GM21529 (cell line): ENCODE results near the gene MEIS2.

Experiments
- ATAC-seq: cut with Tn5 transposase; IDR thresholded peaks from one replicate; pipeline ENCODE4 v1.9.1; 2021; ENCODE audit not compliant: unreplicated experiment

The MEIS2 gene

GRCh38 chr15:37041836-37042235, 58.5 kb downstream of the MEIS2 start:
- ATAC-seq: no peak

GRCh38 chr15:37041042-37041441, 59.3 kb downstream of the MEIS2 start:
- ATAC-seq: no peak

GRCh38 chr15:37040072-37040742, 60.1 kb downstream of the MEIS2 start:
- no peak for ATAC-seq

GRCh38 chr15:37038716-37039106, 61.6 kb downstream of the MEIS2 start:
- no peak for ATAC-seq

- no peak for ATAC-seq
These were observed 62.3 kb downstream of the MEIS2 start for GRCh38 chr15:37037850-37038715.

- no peak for ATAC-seq
These were observed 63.2 kb downstream of the MEIS2 start for GRCh38 chr15:37037071-37037655.

- ATAC-seq: no peak
These were observed 65.3 kb downstream of the MEIS2 start for GRCh38 chr15:37034835-37035748.

- ATAC-seq: no peak
These were observed 66.0 kb downstream of the MEIS2 start for GRCh38 chr15:37034392-37034791.

- ATAC-seq: no peak
These were observed 68.1 kb downstream of the MEIS2 start for GRCh38 chr15:37032091-37032775.

- no peak for ATAC-seq
These were observed 69.2 kb downstream of the MEIS2 start for GRCh38 chr15:37031198-37031597.

GRCh38 chr15:37028625-37029296, 71.6 kb downstream of the MEIS2 start:
- no peak for ATAC-seq

- ATAC-seq: no peak
These were observed 79.5 kb downstream of the MEIS2 start for GRCh38 chr15:37020852-37021251.

GRCh38 chr15:37019479-37020433, 80.6 kb downstream of the MEIS2 start:
- ATAC-seq: no peak

GRCh38 chr15:37017031-37017625, 83.2 kb downstream of the MEIS2 start:
- no peak for ATAC-seq

- no peak for ATAC-seq
These were observed 84.1 kb downstream of the MEIS2 start for GRCh38 chr15:37016231-37016630.

- ATAC-seq: no peak
These were observed 84.9 kb downstream of the MEIS2 start for GRCh38 chr15:37015451-37015850.

GRCh38 chr15:37015035-37015434, 85.3 kb downstream of the MEIS2 start:
- ATAC-seq: peak; percentile 52

GRCh38 chr15:37014566-37014965, 85.8 kb downstream of the MEIS2 start:
- ATAC-seq: no peak
